Spleen (tissue), 11 donors: ENCODE results near the gene OPTN. TPM values are rescaled to one million over a fixed set of nuclear protein-coding genes. Genes with fewer than 3 reads are reported as not detected.
"Not testable (repeated sequence)": the region's sequence is repeated elsewhere in the genome, so short reads cannot be mapped to it uniquely, and the experiment has no call there.

Experiments
- DNase-seq: peaks from one replicate; pipeline ENCODE4 v3.0.0-alpha.2; 2020
- H3K27ac ChIP-seq, 8 donors: fragments of 200-600 bp; sonication (generic) in 7 of 8; 1 replicate in 4 of 8; 2 replicates in 4 of 8; pipeline versions ENCODE4 v1.5.0 to v1.8.0; 2016 to 2021; ENCODE audit warnings: inconsistent platforms in 4 of 8, mild to moderate bottlenecking in 4 of 8, moderate library complexity in 1 of 8
- H3K27me3 ChIP-seq, 7 donors: fragments of 200-600 bp; sonication (generic) in 6 of 7; replicated peaks in 1 of 7; 1 replicate in 4 of 7; 2 replicates in 3 of 7; pipeline versions ENCODE4 v1.5.0 to v1.8.0; 2016 to 2021; ENCODE audit warnings: inconsistent platforms in 3 of 7, mild to moderate bottlenecking in 1 of 7
- H3K36me3 ChIP-seq, 6 donors: fragments of 200-600 bp; sonication (generic) in 5 of 6; 1 replicate in 4 of 6; 2 replicates in 2 of 6; pipeline versions ENCODE4 v1.5.0 to v1.8.0; 2016 to 2021; ENCODE audit warnings: inconsistent platforms in 2 of 6
- H3K4me1 ChIP-seq, 6 donors: fragments of 200-600 bp; sonication (generic) in 5 of 6; 1 replicate in 3 of 6; 2 replicates in 3 of 6; pipeline versions ENCODE4 v1.5.0 to v1.8.0; 2016 to 2021; ENCODE audit warnings: inconsistent platforms in 3 of 6
- H3K4me3 ChIP-seq, 8 donors: fragments of 200-600 bp; sonication (generic) in 7 of 8; 1 replicate in 4 of 8; 2 replicates in 4 of 8; pipeline versions ENCODE4 v1.5.0 to v1.8.0; 2016 to 2021; ENCODE audit warnings: inconsistent platforms in 4 of 8, mild to moderate bottlenecking in 4 of 8, moderate library complexity in 2 of 8
- H3K9me3 ChIP-seq, 8 donors: fragments of 200-600 bp; sonication (generic) in 7 of 8; 1 replicate in 4 of 8; 2 replicates in 4 of 8; pipeline versions ENCODE4 v1.5.0 to v1.8.0; 2016 to 2021; ENCODE audit warnings: inconsistent platforms in 4 of 8
- CTCF ChIP-seq, 11 experiments: fragments of 200-600 bp in 7 of 11; fragments of 450-650 bp in 4 of 11; sonication (generic) in 4 of 11; IDR thresholded peaks in 8 of 11; conservative IDR thresholded peaks in 3 of 11; 1 replicate in 7 of 11; 2 replicates in 4 of 11; pipeline versions ENCODE4 v1.4.0 to v1.8.0; 2016 to 2021; ENCODE audit warnings: antibody characterized with exemption in 11 of 11, inconsistent platforms in 4 of 11, mild to moderate bottlenecking in 1 of 11
- POLR2A ChIP-seq, 3 donors: fragments of 450-650 bp; IDR thresholded peaks; one replicate each; pipeline ENCODE4 v1.5.1; 2017; ENCODE audit warnings: antibody characterized with exemption in 3 of 3, mild to moderate bottlenecking in 1 of 3
- POLR2AphosphoS5 ChIP-seq, 3 donors: sonication (generic); formaldehyde crosslinking; IDR thresholded peaks; one replicate each; pipeline ENCODE4 v1.5.1; 2017; ENCODE audit warnings: antibody characterized with exemption in 3 of 3
- WGBS, 5 donors: extraction: QIAGEN DNeasy Blood & Tissue Kit in 3 of 5; methylation state at CpG; one replicate each; pipeline versions ENCODE4 v1.1.5 to v1.1.7; 2013 to 2018; 5-methylcytosine and 5-hydroxymethylcytosine counted together
- intact Hi-C: fragments of 100-400 bp; cut with DNase I; formaldehyde crosslinking; loops from one replicate; pipeline ENCODE4 v1.15.0; 2023; ENCODE audit warnings: low total_unique reads
- polyA plus RNA-seq, 3 donors: library from polyadenylated mRNA; stranded (reverse); fragments of 200-250 nt; gene quantifications; one replicate each; pipeline ENCODE4 v1.2.1, GENCODE V29; 2013
- total RNA-seq, 7 donors: library from RNA; depleted of rRNA in 3 of 7; stranded (reverse); fragments of >200 nt in 3 of 7; fragmentation: NEBNext Ultra II Directional in 4 of 7; extraction: Animal tissue kit (Norgen Biotek cat#: 25700) in 4 of 7; gene quantifications; one replicate each; pipeline versions ENCODE4 v1.1.0 to v1.2.1, GENCODE V29; 2016 to 2021
- donor health status: healthy with polysubstance abuse.
- donor health status: DM: no; HTN: no; CAD: no; lungs with moderate emphysema.
- donor health status: DM: no; HTN: no; CAD: no.
- donor health status: Bipolar disorder and iron deficiency.
- donor health status: healthy.
- donor health status: DM: no; HTN: no; CAD: no.
- donor health status: DM: yes; HTN: yes; CAD: no.

The OPTN gene
- total and polyA plus RNA-seq, 10 donors = 17.2 to 73.7 (median 52.0) TPM

DNA sequence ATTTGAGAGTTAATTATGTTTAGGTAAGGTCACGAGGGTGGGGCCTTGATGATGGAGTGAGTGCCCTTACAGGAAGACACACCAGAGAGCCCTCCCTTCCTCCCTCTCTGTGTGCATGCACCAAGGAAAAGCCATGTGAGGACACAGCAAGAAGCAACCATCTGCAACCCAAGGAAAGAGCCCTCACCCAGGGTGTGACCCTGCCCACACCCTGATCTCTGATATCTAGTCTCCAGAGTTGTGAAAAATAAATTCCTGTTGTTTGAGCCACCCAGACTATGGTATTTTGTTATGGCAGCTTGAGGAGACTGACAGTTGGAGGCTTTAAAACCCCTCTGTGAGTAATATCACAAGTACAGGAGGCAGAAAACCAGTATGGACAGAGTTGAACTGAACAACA lies 46.4 kb downstream of the OPTN start:
- no peaks in the 10 kb centered on the region for H3K27me3 ChIP-seq
- no peaks in the 10 kb centered on the region for H3K4me1 ChIP-seq
- H3K36me3 ChIP-seq = peaks cover 0 to 32% (median 3%) of the 10 kb centered on the region in 6 donors
- peaks cover 0 to 30% (median 8%) of the 10 kb centered on the region in 8 donors for H3K9me3 ChIP-seq
- no peak overlapping the region for H3K4me3 ChIP-seq
- TF ChIP-seq POLR2AphosphoS5 (IDR thresholded peaks at IDR 0.05) (no peak), CTCF (IDR thresholded peaks at IDR 0.05 in 8 of 11, conservative IDR thresholded peaks at IDR 0.05 in 3 of 11) (no peak), POLR2A (IDR thresholded peaks at IDR 0.05) (no peak)
- intact Hi-C loops = no loop called here
- WGBS, 5 donors = 70 to 90% (median 71%) methylated on average over 1 of the region's 1 CpG
- H3K27ac ChIP-seq = no peak overlapping the region
- no peak for DNase-seq

DNA sequence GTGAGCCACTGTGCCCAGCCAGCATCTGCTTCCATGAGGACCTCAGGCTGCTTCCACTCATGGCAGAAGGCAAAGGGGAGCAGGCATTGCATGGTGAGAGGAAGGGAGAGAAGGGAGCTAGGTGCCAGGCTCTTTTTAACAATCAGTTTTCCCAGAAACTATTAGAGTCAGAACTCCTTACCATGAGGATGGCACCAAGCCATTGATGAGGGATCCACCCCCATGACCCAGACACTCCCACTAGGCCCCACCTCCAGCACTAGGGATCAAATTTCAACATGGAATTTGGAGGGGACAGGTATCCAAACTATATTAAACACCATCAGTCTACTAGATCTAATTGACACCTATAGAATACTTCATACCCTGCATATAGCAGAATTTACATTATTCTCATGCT lies 47.2 kb downstream of the OPTN start:
- no peak for TF ChIP-seq CTCF (IDR thresholded peaks at IDR 0.05 in 8 of 11, conservative IDR thresholded peaks at IDR 0.05 in 3 of 11)
- no peak for TF ChIP-seq POLR2AphosphoS5 (IDR thresholded peaks at IDR 0.05)
- TF ChIP-seq POLR2A (IDR thresholded peaks at IDR 0.05) = no peak
- H3K27me3 ChIP-seq = no peaks in the 10 kb centered on the region
- H3K4me1 ChIP-seq = no peaks in the 10 kb centered on the region
- no peak overlapping the region for H3K4me3 ChIP-seq
- H3K36me3 ChIP-seq = peaks cover 0 to 25% (median 0%) of the 10 kb centered on the region in 6 donors
- peaks cover 0 to 30% (median 8%) of the 10 kb centered on the region in 8 donors for H3K9me3 ChIP-seq
- intact Hi-C loops = no loop called here
- H3K27ac ChIP-seq = no peak overlapping the region
- no peak for DNase-seq

DNA sequence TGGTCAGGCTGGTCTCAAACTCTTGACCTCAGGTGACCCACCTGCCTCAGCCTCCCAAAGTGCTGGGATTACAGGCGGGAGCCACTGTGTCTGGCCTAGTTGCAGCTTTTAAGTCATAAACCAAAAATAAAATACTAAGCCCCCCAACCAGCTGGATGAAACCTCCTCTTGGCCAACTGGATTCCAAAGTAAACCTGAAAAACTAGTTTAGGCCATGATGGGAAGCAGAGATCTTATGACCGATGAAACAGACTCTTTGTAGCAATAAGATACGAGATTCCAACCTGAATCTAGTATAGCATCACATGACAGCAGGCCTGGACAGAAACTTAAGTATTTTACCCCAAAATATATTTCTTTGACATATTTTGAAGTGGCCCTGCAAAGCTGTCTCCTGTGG lies 52.3 kb downstream of the OPTN start:
- Histone ChIP-seq H3K9me3 (peaks cover 0 to 15% (median 3%) of the 10 kb centered on the region in 8 donors), H3K27ac (no peak overlapping the region), H3K4me3 (no peak overlapping the region), H3K27me3 (no peaks in the 10 kb centered on the region), H3K36me3 (no peaks in the 10 kb centered on the region), H3K4me1 (no peaks in the 10 kb centered on the region)
- TF ChIP-seq CTCF (IDR thresholded peaks at IDR 0.05 in 8 of 11, conservative IDR thresholded peaks at IDR 0.05 in 3 of 11) (no peak), POLR2AphosphoS5 (IDR thresholded peaks at IDR 0.05) (no peak)
- 93 to 98% (median 97%) methylated on average over 3 of the region's 3 CpGs for WGBS, 5 donors
- no peak for DNase-seq
- intact Hi-C loops = no loop called here

DNA sequence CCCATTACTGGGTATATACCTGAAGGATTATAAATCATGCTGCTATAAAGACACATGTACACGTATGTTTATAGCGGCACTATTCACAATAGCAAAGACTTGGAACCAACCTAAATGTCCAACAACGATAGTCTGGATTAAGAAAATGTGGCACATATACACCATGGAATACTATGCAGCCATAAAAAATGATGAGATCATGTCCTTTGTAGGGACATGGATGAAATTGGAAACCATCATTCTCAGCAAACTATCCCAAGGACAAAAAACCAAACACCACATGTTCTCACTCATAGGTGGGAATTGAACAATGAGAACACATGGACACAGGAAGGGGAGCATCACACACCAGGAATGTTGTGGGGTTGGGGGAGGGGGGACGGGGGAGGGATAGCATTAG lies 55.9 kb downstream of the OPTN start:
- H3K27ac ChIP-seq, H3K9me3 ChIP-seq, H3K4me3 ChIP-seq, DNase-seq, H3K36me3 ChIP-seq, H3K27me3 ChIP-seq, H3K4me1 ChIP-seq, intact Hi-C loops: not testable (repeated sequence)
- WGBS, 5 donors = 84 to 96% (median 87%) methylated on average over 4 of the region's 4 CpGs

DNA sequence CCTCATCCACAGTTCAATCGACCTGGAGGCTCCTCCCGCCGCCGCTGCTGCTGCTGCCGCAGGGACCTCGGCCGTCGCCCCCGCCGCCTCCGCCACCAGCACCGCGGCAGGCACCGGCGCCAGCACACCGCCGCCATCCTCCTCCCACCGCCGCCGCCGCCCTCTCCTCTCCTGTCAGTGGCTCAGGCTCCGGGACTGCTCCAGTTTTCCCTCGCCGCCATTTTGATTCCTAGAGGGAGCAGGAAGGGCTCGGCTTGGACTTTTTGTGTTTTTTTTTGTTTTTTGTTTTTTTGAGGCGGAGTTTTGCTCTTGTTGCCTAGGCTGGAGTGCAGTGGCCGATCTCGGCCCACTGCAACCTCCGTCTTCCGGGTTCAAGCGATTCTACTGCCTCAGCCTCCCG lies 58.4 kb downstream of the OPTN start:
- TF ChIP-seq CTCF (IDR thresholded peaks at IDR 0.05 in 8 of 11, conservative IDR thresholded peaks at IDR 0.05 in 3 of 11) (no peak), POLR2AphosphoS5 (IDR thresholded peaks at IDR 0.05) (peak in 1 of 3 donors; percentile 39)

More for the DNA sequence above, 58.4 kb downstream of the OPTN start:
- DNase-seq = peak; percentile 81
- Histone ChIP-seq H3K9me3 (no peaks in the 10 kb centered on the region), H3K4me1 (peaks cover 0 to 23% (median 18%) of the 10 kb centered on the region in 6 donors), H3K27ac (peak overlapping the region in 1 of 8 donors; percentile 35), H3K4me3 (peak overlapping the region in 5 of 8 donors; percentile 13 to 52 (median 24)), H3K36me3 (no peaks in the 10 kb centered on the region), H3K27me3 (no peaks in the 10 kb centered on the region)
- intact Hi-C loops = no loop called here
- 44 to 63% (median 58%) methylated on average over 26 to 32 of the region's 32 CpGs for WGBS, 5 donors
